Stomach smooth muscle (tissue), 2 donors: ENCODE data around the gene SH2D3A.

ENCODE experiments used
- H3K27ac ChIP-seq: one replicate; pipeline ENCODE4 v1.7.0; 2013; ENCODE audit warnings: mild to moderate bottlenecking, low read length, inconsistent platforms
- H3K27me3 ChIP-seq, 2 donors: one replicate each; pipeline ENCODE4 v1.7.0; 2013; ENCODE audit warnings: low read length in 2 of 2; ENCODE audit not compliant: insufficient read depth in 2 of 2, control insufficient read depth in 1 of 2
- H3K36me3 ChIP-seq, 2 donors: one replicate each; pipeline ENCODE4 v1.7.0; 2013; ENCODE audit warnings: low read length in 2 of 2; ENCODE audit not compliant: control insufficient read depth in 2 of 2, insufficient read depth in 2 of 2
- H3K4me1 ChIP-seq: one replicate; pipeline ENCODE4 v1.7.0; 2013; ENCODE audit warnings: low read length; ENCODE audit not compliant: control insufficient read depth, insufficient read depth
- H3K4me3 ChIP-seq, 2 donors: one replicate each; pipeline ENCODE4 v1.7.0; 2013; ENCODE audit warnings: low read length in 2 of 2
- H3K9ac ChIP-seq, 2 donors: one replicate each; pipeline ENCODE4 v1.7.0; 2013; ENCODE audit warnings: low read length in 2 of 2, mild to moderate bottlenecking in 1 of 2
- H3K9me3 ChIP-seq, 2 donors: one replicate each; pipeline ENCODE4 v1.7.0; 2013; ENCODE audit warnings: low read length in 2 of 2; ENCODE audit not compliant: control insufficient read depth in 2 of 2
- donor health status: healthy.
- donor health status: Pancreatic carcinoma.

The SH2D3A gene

GRCh38 chr19:6719540-6719861, 47.7 kb downstream of the SH2D3A start:
- peaks cover 4% of the 10 kb centered on the region for H3K4me1 ChIP-seq
- peaks cover 0 to 3% of the 10 kb centered on the region in 2 donors for H3K36me3 ChIP-seq
- no peaks in the 10 kb centered on the region for H3K9me3 ChIP-seq
- H3K4me3 ChIP-seq, result peak overlapping the region in 1 of 2 donors; percentile 61
- H3K27me3 ChIP-seq, result peaks cover 7 to 9% of the 10 kb centered on the region in 2 donors
- no peak overlapping the region for H3K9ac ChIP-seq
- H3K27ac ChIP-seq, result no peak overlapping the region

GRCh38 chr19:6718741-6719539, 48.3 kb downstream of the SH2D3A start:
- Histone ChIP-seq H3K27ac (no peak overlapping the region), H3K9me3 (no peaks in the 10 kb centered on the region), H3K36me3 (peaks cover 0 to 3% of the 10 kb centered on the region in 2 donors), H3K4me1 (peaks cover 3% of the 10 kb centered on the region), H3K27me3 (peaks cover 7 to 11% of the 10 kb centered on the region in 2 donors), H3K9ac (no peak overlapping the region), H3K4me3 (peak overlapping the region in 1 of 2 donors; percentile 61)

GRCh38 chr19:6718111-6718740, 49.0 kb downstream of the SH2D3A start:
- Histone ChIP-seq H3K9ac (no peak overlapping the region), H3K4me3 (no peak overlapping the region), H3K27me3 (peaks cover 7 to 12% of the 10 kb centered on the region in 2 donors), H3K4me1 (no peaks in the 10 kb centered on the region), H3K36me3 (peaks cover 0 to 3% of the 10 kb centered on the region in 2 donors), H3K27ac (no peak overlapping the region), H3K9me3 (no peaks in the 10 kb centered on the region)

- Histone ChIP-seq H3K36me3 (peaks cover 0 to 3% of the 10 kb centered on the region in 2 donors), H3K4me1 (no peaks in the 10 kb centered on the region), H3K27me3 (peaks cover 7 to 12% of the 10 kb centered on the region in 2 donors), H3K27ac (no peak overlapping the region), H3K9ac (no peak overlapping the region), H3K4me3 (no peak overlapping the region), H3K9me3 (no peaks in the 10 kb centered on the region)
These were observed 49.7 kb downstream of the SH2D3A start for GRCh38 chr19:6717441-6717971.

GRCh38 chr19:6717036-6717435, 50.2 kb downstream of the SH2D3A start:
- Histone ChIP-seq H3K4me3 (no peak overlapping the region), H3K27me3 (peaks cover 9 to 14% of the 10 kb centered on the region in 2 donors), H3K4me1 (no peaks in the 10 kb centered on the region), H3K36me3 (peaks cover 0 to 3% of the 10 kb centered on the region in 2 donors), H3K27ac (no peak overlapping the region), H3K9ac (no peak overlapping the region), H3K9me3 (no peaks in the 10 kb centered on the region)

- no peak overlapping the region for H3K9ac ChIP-seq
- H3K4me3 ChIP-seq, result no peak overlapping the region
- H3K27ac ChIP-seq, result no peak overlapping the region
- no peaks in the 10 kb centered on the region for H3K9me3 ChIP-seq
- H3K36me3 ChIP-seq, result peaks cover 0 to 3% of the 10 kb centered on the region in 2 donors
- no peaks in the 10 kb centered on the region for H3K4me1 ChIP-seq
- peaks cover 12 to 18% of the 10 kb centered on the region in 2 donors for H3K27me3 ChIP-seq
These were observed 50.6 kb downstream of the SH2D3A start for GRCh38 chr19:6716610-6716970.

GRCh38 chr19:6714749-6715555, 52.3 kb downstream of the SH2D3A start:
- Histone ChIP-seq H3K36me3 (peaks cover 0 to 3% of the 10 kb centered on the region in 2 donors), H3K27me3 (peaks cover 21 to 23% of the 10 kb centered on the region in 2 donors), H3K4me3 (no peak overlapping the region), H3K27ac (no peak overlapping the region), H3K4me1 (no peaks in the 10 kb centered on the region), H3K9me3 (no peaks in the 10 kb centered on the region), H3K9ac (no peak overlapping the region)

- H3K27ac ChIP-seq, result no peak overlapping the region
- no peaks in the 10 kb centered on the region for H3K4me1 ChIP-seq
- no peak overlapping the region for H3K9ac ChIP-seq
- H3K4me3 ChIP-seq, result no peak overlapping the region
- H3K36me3 ChIP-seq, result peaks cover 0 to 3% of the 10 kb centered on the region in 2 donors
- peaks cover 23 to 25% of the 10 kb centered on the region in 2 donors for H3K27me3 ChIP-seq
- H3K9me3 ChIP-seq, result no peaks in the 10 kb centered on the region
These were observed 53.2 kb downstream of the SH2D3A start for GRCh38 chr19:6713773-6714692.

GRCh38 chr19:6712692-6713670, 54.3 kb downstream of the SH2D3A start:
- Histone ChIP-seq H3K4me1 (no peaks in the 10 kb centered on the region), H3K27me3 (peaks cover 23 to 25% of the 10 kb centered on the region in 2 donors), H3K9me3 (no peaks in the 10 kb centered on the region), H3K27ac (no peak overlapping the region), H3K4me3 (no peak overlapping the region), H3K36me3 (peaks cover 0 to 3% of the 10 kb centered on the region in 2 donors), H3K9ac (no peak overlapping the region)
